H4 (cell line): ENCODE results near the gene CAMSAP1. TPM values are rescaled to one million over a fixed set of nuclear protein-coding genes. Genes with fewer than 3 reads are reported as not detected.
"Not testable (repeated sequence)": the region's sequence is repeated elsewhere in the genome, so short reads cannot be mapped to it uniquely, and the experiment has no call there.

ENCODE experiments used
- DNase-seq: peaks from one replicate; pipeline ENCODE4 v3.0.0-alpha.2; 2015; ENCODE audit warnings: low spot score
- total RNA-seq: library from RNA; depleted of rRNA; stranded (reverse); fragments of >200 nt; shearing (Covaris generic); gene quantifications from 2 replicates; pipeline ENCODE4 v1.2.3, GENCODE V29; 2014

The CAMSAP1 gene
- total RNA-seq, 1 experiment from 2014 or later = 11.0 TPM

GRCh38 chr9:135901031-135901758 lies 6.2 kb downstream of the CAMSAP1 start:
- DNase-seq = no peak

GRCh38 chr9:135898634-135899407 lies 8.5 kb downstream of the CAMSAP1 start:
- peak; percentile 49 for DNase-seq

- no peak for DNase-seq
These were observed 10.7 kb downstream of the CAMSAP1 start for GRCh38 chr9:135896626-135897025.

- no peak for DNase-seq
These were observed 11.1 kb downstream of the CAMSAP1 start for GRCh38 chr9:135896205-135896604.

DNA sequence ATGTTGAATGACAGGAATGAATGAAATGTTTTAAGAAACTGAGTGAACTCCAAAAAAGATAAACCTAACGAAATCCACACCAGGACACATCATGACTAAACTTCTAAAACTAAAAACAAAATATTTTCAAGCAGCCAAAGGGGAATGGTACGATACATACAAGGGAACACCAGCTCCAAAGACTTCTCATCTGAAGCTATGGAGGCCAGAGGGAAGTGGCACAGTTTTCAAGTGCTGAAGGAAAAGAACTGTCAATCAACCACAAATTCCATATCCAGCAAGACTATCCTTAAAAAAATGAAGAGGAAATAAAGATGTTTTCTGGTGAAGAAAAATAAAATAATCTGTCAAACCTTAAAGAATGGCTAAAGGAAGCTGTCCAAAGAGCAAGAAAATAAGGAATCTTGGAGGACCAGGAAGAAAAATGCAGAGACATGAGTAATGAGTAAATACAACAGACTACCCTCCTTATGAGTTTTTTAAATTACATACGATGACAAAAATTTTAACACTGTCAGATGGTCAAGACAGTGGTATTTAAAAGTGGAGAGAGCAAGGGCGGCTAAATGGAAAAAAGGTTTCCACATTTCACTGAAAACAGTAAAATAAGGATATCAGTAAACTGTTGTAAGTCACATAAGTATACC lies 12.0 kb downstream of the CAMSAP1 start:
- DNase-seq = no peak

- no peak for DNase-seq
These were observed 14.2 kb downstream of the CAMSAP1 start for GRCh38 chr9:135893104-135893503.

DNA sequence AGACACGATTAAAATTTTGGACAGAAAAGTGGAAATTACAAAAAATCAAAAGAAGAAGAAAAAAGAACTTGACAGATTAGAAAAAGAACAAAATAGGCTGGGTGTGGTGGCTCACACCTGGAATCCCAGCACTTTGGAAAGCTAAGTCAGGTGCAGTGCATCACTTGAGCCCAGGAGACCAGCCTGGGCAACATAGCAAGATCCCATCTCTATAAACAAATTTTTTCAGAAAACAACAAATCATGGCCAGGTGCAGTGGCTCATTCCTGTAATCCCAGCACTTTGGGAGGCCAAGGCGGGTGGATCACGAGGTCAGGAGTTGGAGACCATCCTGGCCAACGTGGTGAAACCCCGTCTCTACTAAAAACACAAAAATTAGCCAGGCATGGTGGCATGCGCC lies 15.0 kb downstream of the CAMSAP1 start:
- not testable (repeated sequence) for DNase-seq

DNA sequence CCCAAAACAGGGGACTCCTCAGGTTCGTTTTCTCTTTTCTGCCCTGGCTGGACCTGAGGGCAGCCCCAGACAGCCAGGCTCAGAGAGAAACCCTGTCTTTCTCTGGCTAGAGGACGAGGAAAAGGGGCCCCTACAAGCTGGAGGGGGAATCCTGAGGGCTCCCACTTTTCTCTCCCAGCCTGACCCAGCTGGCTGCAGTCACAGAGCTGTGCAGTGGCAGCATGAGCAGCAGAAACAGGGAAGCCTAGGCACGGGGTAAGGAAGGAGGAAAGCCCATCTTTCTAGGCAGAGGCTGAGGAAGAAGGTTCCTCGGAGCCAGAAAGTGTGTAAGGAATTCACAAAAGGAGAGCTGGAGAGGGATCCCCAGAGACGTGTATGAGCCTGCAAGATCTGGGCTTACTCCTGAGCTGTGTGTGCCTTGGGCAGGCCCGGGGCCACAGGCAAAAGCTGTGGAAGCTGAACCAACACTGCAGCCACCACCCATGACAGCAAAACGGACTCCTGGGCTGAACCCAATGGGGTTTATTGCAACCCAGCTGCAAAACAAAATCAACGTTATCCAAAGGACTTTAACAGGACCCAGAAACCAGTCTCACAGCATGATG lies 16.2 kb downstream of the CAMSAP1 start:
- DNase-seq = no peak

DNA sequence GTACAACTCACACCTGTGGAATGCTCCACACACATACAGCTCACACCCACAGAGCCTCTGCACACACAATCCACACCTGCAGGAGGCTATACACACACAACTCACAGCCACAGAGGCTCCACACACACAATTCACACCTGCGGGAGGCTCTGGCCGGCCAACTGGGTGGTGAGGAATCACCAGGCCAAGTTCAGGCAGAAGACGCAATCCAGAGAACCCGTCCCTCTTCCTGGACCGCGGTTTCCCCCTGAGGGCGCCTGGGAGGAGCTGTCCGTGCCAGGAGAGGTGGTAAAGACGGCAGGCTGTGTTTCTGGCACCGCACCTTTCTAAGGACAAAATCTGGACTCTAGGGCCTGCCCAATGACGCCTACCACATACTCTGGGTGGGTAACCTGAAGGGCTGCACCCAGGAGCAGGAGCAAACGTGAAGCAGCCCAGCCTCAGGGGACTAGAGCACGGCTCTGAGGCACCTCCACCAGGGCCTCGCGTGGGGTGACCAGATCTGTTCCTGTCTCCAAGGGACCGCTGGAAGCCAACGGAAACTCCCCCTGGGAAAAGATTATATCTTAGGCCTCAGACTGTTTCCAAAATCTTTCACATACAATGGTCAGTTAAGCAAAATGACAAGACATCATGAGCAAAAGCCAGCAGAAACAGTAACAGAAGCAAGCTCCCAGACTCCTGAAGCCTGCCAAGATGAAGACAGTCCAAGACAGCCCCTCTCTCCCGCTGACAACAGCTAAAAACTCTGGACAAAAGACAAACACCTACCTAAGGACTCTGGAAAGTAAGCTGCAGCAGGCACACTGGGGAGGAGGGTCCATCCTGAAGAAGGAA lies 16.9 kb downstream of the CAMSAP1 start:
- no peak for DNase-seq

DNA sequence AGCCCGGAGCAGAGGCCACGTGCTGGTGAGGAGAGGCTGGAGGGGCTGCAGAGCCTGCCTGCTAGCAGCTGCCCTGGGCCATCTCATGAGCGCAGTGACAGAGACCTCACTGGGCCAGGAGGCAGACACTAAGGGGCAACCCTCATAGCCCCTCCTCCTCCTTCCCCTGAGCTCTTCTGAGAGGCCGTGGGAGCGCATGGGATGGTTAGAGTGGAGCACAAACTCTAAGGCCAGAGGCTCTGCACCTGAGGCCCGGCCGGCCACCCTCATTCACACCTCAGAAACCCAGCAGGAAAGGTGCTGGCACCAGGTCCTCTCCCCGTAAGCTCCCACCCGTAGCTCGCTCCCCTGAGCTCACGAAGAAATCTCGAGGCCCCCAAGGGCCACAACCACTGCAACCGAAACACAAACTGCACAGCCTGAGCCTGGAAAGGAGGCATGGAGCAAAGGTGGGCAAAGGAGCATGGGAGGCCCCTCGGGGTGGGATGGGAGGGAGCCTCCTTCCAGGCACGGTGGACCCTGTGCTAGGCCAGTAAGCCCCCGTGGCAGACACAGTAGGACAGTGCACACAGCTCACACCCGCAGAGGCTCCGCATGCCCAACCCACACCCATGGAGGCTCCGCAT lies 17.7 kb downstream of the CAMSAP1 start:
- no peak for DNase-seq

DNA sequence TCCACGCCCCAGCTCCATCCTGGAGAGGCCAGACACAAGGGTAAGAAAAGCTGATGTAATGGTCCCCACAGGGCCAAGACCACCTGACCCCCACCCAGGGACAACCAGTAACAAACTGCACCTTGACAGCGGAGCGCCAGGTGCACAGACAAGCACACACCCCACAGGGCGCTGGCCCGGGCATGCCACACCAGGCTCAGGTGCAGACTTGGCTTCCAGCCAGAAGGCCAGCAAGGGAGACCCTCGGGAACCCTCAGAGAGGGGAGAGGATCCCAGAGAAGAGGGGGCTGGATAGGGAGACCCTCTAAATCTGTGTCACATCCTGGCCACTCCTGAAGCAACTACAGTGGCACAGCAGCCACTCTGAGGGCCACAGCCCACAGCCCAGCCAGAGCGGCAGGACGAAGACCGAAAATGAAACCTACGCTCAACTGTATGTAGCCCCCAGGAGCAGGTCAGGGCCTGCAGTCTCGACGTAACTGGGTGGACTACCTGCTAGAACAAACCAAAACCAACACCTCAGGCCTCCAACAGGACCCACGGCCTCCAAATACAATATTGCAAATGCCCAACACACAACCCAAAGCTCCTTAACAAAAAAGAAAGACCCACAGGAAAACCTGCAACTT lies 18.5 kb downstream of the CAMSAP1 start:
- DNase-seq = no peak

GRCh38 chr9:135888126-135888765 lies 19.1 kb downstream of the CAMSAP1 start:
- DNase-seq = no peak

DNA sequence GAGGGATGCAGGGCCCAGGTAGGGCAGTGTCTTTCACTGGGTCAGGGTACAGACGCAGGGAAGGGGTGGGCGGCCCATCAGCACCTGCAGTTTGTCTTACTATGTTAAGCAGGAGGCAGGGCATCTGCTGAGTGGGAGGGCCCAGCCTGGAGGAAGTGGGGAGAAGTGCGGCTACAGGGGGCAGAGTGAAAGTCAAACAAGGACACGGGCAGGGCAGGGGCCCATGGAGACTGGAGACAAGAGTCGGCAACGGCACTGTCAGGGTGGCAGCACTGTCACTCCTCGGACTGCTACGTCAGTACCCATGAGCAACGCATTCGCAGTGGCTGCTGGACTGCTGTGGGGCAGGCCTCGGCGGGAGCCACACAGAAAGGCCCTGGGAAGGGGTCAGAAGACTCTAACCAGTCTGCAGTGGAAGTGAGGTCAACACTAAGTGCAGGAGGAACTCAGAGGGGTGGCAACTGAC lies 19.7 kb downstream of the CAMSAP1 start:
- DNase-seq = no peak

GRCh38 chr9:135887021-135887507 lies 20.3 kb downstream of the CAMSAP1 start:
- DNase-seq = peak; percentile 49

- DNase-seq = no peak
These were observed 21.0 kb downstream of the CAMSAP1 start for GRCh38 chr9:135886147-135886981.

GRCh38 chr9:135885100-135885853 lies 22.1 kb downstream of the CAMSAP1 start:
- DNase-seq = no peak

DNA sequence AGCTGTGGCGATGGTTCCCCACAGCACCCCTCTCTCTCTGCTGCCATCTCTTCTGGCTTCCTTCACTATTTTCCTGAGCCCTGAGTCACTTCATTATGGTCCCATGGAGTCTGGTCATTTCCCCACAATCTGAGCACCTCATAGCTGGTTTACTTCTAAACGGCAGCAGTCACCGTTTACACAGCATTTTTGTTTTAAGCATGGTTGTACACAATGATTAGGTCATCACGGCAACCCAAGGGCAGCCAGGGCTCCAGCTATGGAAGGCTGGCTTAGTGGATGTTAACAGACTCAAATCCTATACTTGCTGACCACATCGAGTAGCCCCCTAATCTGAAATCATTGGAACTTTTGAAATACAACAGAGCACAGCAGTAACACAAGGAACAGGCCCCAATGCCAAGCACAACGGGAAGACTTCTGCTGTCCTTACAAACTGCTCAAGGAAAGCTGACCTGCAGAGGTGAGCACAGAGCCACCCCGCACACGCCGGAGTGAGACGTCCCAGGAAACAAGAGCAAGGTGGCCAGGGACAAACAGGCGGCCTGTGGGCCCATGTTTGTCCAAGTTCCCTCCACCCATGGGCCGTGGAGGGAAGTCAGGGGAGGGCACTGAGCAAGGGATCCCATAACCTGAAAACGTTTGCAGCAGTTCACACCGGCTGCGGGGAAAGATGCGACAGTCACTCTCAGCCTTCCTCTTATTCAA lies 22.9 kb downstream of the CAMSAP1 start:
- DNase-seq = peak; percentile 54
